SKM-1 (cell line): ENCODE measurements around the gene GLIS1.

Source experiments
- DNase-seq: peaks from one replicate; lab custom pipeline; 2025; ENCODE audit not compliant: unreplicated experiment; lab: John Stamatoyannopoulos, UW

The GLIS1 gene

DNA sequence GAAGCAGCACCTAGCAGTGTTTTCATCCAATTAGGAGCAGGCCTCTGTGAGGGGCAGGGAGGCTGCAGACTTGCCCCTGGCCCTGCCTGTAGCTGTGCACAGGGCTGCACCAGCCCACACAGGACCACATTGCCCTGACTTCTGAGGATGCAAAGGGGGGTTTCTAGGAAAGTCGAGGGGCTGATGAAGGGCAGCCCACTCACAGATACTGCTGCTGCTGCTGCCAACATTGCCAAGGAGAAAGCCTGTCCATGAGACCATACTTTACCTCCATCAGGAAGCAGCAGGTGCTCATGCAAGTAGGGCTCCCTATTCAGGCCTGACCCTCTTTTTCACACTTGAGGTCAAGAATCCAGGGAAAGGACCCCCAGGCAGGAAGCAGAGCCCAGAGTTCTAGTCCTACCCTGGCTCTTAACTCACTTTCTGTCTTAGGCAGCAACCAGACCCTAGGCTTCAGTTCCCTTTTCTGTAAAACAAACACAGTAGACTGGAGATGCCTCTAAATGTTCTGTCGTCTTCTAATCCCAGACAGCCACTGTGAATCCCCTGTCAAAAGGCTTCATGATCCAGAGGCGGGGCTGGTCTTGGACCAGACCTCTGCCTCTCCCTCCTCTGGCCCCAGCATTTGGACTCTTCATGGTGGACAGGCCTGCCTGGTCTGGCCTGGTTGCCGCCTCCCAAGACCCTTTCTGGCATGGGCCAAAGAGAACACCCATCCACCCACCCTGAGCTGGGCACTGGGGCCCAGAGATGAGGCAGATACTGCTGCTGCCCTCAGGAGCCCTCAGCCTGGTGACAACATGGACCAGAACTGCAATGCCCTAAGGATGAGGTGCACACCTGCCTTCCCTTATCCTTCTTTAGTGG lies 120.2 kb downstream of the GLIS1 start:
- no peak for DNase-seq

GRCh38 chr1:53617851-53618499 lies 121.0 kb downstream of the GLIS1 start:
- no peak for DNase-seq

DNA sequence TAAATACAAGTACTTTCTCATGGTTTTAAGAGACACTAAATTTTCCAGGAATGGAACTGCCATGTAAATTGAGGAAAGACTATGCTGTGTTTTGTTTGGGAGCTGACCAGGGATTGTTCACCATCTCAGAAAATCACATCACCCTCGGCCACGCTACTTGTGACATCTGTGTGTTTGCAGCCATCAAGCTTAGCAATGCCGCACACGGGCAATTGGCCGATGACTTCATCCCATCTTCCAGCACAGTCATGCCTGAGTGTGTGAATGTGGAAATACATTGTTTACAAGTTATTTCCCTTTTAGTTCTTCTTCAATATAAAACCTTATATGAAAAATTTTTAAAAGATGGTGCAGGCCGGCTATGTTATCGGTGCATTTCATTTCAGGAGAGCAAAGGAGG lies 121.6 kb downstream of the GLIS1 start:
- no peak for DNase-seq

DNA sequence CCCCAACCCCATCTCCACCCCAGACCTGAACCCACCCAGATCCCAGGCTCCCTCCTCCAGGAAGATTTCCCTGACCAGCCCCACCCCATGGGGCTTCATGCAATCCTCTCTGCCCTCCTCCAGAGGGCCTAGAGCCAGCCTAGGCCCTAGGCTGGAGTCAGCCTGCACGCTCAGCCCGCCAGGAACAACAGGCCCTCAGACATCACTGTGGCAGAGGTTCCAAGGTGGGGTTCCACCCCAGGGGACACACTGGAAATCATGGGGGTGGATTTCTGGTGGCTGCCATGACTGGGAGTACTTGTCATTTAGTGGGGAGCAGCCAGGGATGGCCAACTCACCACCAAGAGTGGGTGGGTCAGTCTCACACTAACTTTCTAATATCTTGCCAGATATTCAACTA lies 122.0 kb downstream of the GLIS1 start:
- DNase-seq: no peak

DNA sequence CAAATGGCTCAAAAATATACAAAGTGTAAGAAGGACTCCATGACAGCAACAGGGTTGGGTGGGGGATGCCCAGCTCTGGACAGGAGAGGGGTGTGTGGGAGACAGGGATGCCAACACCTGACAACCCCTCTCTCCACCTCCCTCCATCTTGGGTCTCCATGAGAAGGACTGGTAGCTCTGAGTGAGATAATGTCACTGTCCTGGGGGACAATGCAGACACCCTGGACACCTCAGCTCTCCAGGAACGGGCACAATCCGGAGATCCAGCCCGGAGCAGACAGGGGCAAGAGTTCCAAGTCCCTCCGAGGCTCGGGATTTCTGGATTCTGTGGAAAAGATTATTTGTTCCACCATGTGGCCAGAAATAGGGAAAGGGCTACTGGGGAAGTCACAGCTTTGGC lies 122.5 kb downstream of the GLIS1 start:
- DNase-seq: no peak

- no peak for DNase-seq
These were observed 123.9 kb downstream of the GLIS1 start for GRCh38 chr1:53615101-53615500.

- no peak for DNase-seq
These were observed 124.5 kb downstream of the GLIS1 start for GRCh38 chr1:53614231-53615021.

DNA sequence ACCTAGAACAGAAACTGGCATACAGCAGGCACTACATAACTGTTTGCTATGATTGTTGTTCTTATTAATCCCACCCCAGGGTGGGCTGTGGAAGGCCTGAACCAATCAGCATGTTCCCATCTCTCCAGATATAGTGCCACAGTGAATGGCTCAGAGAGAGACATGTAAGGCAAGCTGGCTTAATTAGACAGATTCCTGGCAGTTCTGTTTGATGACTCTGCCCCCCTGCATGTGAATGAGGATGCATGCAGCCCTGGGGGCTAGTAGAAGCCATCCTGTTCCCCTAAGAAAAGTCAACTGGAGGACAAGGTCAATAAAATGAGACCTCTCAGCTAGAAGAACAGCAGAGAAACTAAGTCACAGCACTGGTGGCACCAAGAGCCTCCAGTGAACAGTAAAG lies 130.3 kb downstream of the GLIS1 start:
- no peak for DNase-seq

DNA sequence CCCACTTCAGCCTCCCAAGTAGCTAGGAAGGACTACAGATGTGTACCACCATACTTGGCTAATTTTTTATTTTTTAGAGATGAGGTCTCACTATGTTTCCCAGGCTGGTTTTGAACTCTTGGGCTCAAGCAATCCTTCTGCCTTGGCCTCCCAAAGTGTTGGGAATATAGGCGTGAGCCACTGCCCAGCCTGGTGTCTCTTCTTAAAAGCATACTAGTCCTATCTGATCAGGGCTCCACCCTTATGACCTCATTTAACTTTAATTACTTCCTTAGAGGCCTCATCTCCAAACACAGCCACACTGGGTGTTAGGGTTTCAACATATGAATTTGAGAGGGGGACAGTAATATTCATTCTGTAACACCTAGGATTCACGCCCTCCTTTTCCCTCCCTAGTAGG lies 130.9 kb downstream of the GLIS1 start:
- no peak for DNase-seq

- no peak for DNase-seq
These were observed 132.3 kb downstream of the GLIS1 start for GRCh38 chr1:53606651-53607051.

GRCh38 chr1:53606197-53606596 lies 132.8 kb downstream of the GLIS1 start:
- no peak for DNase-seq

GRCh38 chr1:53605181-53605580 lies 133.8 kb downstream of the GLIS1 start:
- DNase-seq: no peak

GRCh38 chr1:53604291-53604919 lies 134.6 kb downstream of the GLIS1 start:
- no peak for DNase-seq

DNA sequence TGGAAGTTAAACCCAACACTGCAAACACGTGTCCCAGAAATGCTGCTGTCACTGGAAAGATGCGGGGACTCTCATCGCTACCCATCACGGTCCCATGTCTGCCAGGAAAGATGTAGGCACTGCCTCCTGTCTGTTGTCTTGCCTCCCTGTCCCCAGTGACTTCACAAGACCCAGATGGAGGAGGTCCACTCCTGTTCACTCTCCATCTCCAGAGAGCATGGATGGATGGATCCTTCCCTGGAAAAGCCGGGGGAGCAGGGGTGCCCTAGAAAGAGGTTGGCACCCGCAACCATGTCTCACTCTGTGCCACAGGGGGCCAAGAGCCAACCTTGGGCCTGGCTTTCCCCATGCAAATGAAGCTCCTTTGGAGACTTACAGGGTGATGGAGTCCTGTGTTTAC lies 135.5 kb downstream of the GLIS1 start:
- DNase-seq: no peak

DNA sequence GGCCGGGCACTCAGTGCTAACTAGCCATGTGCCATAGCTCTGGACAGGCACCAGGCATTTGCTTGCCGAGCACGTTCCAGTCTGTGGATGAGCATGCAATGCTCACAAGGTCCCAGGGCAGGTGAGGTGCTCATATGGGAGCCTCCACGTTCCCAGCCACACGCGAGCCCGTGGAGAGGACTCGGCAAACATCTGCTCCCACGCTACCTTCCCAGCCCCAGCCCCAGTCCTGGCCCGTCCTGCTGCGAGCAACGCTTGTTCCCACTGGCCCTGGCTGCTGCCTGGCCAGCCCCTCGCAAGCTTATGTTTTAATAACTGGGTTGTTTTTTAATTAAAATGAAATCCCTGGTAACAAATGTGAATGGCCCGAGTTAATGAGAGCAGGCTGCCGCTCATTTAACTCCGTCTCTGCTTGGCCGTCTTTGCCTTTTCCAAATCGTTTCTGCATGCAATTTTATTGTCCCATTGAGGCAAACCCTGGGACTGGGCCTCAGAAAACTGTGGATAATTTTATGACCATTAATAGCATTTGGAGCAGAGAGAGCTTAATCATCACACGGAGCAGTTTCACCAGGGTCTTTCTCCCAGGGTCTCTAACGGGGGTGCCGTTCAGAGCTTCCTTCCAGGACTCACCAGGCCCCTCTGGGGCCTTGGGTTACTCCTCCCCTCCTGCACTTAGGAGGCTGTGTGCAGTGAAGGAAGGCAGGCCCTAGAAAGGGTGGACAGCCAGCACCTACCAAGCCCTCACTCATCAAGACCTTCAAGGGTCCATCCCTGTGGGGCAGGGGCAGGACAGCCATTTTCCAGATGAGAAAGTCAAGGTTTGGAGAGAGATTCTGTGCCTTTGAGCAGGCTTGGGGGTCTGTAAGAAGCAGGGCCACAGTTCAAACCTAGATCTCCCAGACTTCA lies 136.8 kb downstream of the GLIS1 start:
- no peak for DNase-seq

- no peak for DNase-seq
These were observed 137.8 kb downstream of the GLIS1 start for GRCh38 chr1:53601031-53601745.

- no peak for DNase-seq
These were observed 138.4 kb downstream of the GLIS1 start for GRCh38 chr1:53600561-53600960.

DNA sequence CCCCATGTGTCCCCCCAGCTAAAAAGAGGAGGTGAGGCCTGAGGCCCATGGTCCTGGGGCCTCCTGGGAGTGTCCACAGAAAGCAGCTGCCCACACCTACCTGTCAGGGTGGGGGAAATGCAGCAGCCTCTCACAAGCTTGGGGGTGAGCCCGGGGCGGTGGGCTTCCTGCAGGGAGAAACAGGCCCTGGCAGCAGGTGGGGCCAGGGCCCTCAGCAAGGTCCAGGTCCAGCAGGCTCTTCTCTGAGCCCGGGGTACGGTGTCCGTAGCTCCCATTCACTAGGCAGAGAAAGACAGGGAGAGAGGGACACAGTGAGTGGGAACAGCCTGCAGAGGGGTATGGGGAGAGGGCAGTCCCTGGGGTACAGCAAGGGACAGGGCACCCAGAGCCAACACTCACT lies 139.0 kb downstream of the GLIS1 start:
- DNase-seq: no peak

- no peak for DNase-seq
These were observed 139.5 kb downstream of the GLIS1 start for GRCh38 chr1:53599481-53599880.

DNA sequence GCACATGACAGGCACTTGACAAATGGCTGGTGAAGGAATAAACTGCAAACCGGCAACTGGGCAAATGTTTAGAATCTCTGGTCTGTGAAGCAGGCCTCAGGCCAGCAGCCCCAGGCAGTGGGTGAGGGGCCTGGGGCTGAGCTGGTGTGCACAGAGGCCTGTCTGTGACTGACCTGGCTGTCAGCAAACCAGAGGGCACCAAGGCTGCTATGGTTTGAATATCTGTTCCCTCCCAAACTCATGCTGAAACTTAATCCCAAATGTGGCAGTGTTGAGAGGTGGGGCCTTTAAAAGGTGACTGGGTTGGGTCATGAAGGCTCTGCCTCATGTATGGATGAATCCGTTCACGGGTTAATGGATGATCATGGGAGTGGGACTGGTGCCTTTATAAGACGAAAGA lies 140.0 kb downstream of the GLIS1 start:
- no peak for DNase-seq
